KBM-7 (cell line): ENCODE data around the gene CRTAP.
"Not testable (repeated sequence)": the region's sequence is repeated elsewhere in the genome, so short reads cannot be mapped to it uniquely, and the experiment has no call there.

Source experiments
- DNase-seq: peaks from one replicate; pipeline ENCODE4 v3.0.0-alpha.2; 2015
- in situ Hi-C: fragments of 300-500 bp; cut with MboI; formaldehyde crosslinking; loops from 2 replicates; pipeline ENCODE4 v1.14.3; 2020; ENCODE audit warnings: low sequenced_read_pairs, low pct_unique_long_range_greater_than_20kb, mixed read lengths

The CRTAP gene

DNA sequence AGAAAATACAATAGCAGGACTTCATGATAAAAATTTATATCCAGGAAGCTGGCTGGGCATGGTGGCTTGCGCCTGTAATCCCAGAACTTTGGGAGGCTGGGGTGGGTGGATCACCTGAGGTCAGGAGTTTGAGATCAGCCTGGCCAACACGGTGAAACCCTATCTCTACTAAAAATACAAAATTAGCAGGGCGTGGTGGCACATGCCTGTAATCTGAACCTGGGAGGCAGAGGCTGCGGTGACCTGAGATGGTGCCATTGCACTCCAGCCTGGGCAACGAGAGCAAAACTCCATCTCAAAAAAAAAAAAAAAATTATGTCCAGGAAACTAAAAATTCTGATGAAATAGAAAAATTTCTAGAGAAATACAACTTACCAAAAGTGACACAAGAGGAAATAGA lies 48.8 kb downstream of the CRTAP start:
- DNase-seq, in situ Hi-C loops: not testable (repeated sequence)

DNA sequence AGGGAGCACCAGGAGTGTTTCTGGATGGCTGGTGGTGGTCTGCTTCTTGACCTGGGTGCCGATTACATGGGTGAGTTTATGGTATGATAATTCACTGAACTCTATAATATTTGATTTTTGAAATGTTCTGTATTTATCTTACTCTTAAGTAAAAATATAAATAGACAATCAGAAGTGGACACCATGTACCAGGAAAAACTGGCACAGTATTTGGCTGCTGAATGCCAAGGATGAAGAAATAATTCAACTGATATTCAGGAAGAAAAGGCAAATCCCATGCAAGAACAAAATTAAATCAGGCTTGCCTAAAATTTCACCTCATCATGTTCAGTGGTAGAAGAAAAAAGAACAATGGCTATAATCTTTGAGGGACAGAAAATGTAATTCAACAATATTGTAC lies 51.6 kb downstream of the CRTAP start:
- in situ Hi-C loops, result no loop called here

DNA sequence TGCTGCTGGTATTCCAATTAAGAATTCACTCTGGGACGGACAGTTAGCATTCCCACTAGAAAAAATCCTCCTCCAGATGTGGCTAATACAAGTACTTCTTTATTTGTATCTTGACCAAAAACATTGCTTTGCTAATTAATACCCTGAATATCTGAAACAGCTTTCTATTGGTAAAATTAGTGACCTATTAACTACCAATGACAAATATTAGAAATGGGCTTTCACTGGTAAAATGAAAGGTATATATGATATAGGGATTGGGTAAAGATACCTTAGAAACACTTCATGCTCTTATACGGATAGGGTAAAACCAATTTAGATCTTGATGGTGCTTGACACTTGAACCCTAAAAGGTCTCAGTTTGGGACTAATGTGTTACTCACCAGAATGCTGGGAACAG lies 52.3 kb downstream of the CRTAP start:
- in situ Hi-C loops, result no loop called here
- DNase-seq, result no peak

More for the DNA sequence above, 51.6 kb downstream of the CRTAP start:
- no peak for DNase-seq

DNA sequence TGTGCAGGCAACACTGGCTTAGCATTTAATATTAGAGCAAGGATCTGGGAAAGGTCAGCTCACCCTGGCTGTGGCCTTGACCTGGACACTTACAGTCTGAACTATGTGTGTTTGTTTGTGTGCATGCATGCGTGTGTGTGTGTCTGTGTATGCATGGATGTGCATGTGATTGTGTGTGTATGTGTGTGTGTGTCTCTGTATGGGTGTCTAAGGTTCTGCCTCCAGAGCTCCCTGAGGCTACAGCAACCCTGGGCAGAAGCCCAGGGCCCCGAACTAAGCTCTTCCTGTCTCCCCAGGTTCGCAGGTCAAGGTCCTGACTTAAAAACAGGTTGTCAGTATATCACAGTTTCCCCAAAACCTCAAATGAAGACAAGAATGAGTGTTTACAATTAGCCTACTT lies 53.5 kb downstream of the CRTAP start:
- in situ Hi-C loops, result no loop called here

DNA sequence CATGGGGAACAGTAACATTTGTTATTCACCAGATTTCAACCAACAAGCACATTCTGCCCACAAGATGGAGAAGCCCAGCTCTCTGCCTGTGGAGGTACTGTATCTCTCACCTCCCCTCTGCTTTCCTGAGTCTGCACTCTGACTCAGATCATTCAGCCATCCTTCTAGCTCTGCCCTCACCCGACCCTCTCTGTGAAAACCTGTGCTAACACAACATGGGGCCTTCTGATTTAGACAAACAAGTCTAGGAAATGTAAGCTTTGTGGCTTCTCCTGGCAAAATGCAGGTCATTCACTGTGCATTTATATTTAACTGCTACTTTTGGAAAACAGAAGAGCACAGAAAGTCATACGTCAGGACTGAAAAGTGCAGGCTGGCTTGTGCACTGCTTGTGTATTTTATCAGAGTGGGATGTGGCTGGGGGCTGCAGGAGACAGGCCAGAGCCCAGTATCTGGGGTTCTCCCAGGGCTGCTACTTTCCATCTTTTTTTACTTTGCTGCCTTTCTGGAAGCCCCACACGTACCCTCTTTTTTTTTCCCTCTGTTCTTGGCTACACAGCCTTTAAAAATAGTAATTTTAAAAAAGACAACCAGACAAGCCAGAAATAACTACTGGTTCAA lies 54.0 kb downstream of the CRTAP start:
- DNase-seq, result no peak
- in situ Hi-C loops, result no loop called here

More for the DNA sequence above, 53.5 kb downstream of the CRTAP start:
- DNase-seq, result no peak

DNA sequence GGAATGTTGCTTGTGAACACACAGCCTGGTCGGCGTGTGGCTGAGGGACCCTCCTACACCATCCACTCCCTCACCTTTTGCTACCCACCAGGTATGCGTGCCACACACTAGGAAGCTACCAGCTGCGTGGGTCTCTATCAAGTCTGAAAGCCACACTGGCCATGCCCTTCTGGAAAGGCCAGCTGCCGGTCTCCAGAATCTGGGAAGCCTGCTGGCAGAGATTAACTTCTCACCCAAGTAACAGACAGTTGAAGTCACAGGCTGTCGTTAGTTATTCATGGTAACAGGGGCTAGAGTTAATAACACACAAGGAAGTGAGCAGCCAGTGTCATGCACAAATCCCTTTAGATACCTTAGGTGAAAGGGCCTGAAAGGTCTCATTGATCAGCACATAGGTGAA lies 56.7 kb downstream of the CRTAP start:
- no peak for DNase-seq
- in situ Hi-C loops, result no loop called here

DNA sequence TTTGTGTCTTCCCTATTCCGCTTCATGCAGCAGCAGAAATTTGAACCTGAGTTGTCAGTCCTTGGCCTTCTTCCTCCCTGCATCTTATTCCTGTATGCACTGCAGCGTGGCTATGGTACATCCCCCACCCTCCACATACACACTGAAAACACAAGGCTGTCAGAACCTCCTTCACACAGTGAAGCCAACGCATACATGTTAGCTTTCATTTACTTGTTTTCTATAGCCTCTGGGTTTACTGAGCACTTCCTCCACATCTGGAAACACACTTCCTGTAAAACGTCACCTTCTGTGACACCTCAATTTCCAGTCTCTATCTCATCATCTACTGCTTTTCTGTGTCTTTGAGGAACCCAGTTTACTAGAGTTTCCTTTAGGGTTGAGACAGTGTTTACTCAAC lies 57.8 kb downstream of the CRTAP start:
- peak; percentile 46 for DNase-seq
- in situ Hi-C loops, result no loop called here

DNA sequence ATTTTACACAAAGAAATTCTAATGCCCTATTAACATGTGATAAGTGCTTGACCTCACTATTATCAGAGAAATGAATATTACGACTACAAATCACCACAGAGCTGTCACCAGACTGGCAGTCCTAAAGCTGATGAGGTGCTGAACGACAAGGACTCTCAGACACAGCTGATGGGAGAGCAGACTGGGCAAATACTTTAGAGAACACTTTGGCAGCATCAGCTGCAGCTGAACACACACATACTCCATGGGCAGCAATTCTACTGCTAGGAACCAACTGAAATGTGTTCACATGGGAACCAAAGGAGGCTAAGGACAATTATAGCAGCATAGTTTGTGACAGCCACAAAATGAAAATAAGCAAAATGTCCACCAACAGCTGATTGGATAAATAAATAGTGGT lies 59.3 kb downstream of the CRTAP start:
- in situ Hi-C loops, result no loop called here
- no peak for DNase-seq

DNA sequence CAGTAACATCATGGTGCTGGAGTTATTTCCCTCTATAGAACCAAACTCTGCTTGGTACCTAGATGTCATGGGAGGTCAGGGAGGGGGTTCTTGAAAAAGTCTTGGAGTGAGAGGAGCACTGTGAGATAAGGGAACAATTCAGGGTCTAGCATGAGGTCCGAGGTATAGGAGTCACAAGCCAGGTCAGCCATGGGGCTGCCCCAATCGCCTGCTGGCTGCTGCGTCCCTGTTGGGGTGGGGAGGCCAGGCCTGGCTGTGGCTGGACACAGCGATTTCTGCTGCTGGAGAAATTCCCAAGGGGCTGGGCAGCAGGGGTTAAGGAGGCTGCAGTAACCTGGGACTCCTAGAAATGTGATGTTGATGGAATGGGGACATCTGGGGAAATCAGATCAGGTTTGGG lies 59.9 kb downstream of the CRTAP start:
- DNase-seq, result no peak
- in situ Hi-C loops, result no loop called here

DNA sequence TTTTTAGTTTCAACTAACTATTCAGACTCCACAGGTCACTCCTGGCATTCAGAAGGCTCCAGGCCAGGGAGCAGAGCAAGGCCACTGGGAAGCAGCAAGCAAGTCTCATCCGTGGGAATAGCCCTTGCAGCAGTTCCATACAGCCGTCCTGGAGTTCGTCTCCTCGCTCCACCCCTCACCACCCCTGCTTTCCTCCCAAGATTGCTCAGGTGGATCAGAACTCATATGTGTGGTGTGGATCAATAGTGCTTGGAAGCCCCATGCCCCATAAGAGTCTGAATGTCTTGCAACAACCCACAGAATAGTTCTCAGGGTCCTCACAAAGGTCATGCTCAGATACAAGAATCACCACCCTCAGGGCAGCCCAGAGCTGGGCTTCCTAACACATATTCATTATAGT lies 60.3 kb downstream of the CRTAP start:
- DNase-seq, result no peak
- in situ Hi-C loops, result no loop called here

DNA sequence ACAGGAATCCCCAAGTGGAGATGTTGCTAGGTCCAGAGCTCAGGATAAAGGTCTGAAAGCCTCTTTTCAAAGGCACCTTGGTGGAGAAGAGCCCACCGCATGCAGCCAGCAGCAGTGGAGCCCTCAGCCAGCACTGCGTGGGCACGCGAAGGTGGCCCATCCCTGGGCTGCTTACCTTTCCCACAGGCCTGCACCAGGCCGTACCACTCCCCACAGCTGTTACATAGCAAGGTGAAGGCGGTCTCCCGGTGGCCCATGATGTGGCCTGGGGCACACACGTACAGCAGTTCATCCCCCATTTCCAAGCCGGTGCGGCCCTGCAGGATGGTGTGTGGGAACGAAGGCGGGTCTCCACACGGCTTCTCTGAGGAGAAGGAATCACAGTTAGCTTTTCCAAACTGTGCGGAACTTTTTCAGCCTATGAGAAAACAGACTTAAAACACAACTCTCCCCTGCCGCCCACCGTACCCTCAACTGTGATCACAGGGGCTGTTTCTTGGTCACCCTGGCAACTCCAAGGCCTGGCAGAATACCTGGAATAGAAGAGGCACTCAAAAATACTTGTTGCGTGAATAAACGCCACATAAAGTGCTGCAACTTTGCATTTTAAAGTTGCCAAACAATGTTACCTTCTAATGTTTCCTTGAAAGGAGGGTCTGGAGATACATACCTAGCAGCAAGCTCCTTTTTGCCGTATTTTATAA lies 61.0 kb downstream of the CRTAP start:
- in situ Hi-C loops, result no loop called here
- DNase-seq, result no peak

DNA sequence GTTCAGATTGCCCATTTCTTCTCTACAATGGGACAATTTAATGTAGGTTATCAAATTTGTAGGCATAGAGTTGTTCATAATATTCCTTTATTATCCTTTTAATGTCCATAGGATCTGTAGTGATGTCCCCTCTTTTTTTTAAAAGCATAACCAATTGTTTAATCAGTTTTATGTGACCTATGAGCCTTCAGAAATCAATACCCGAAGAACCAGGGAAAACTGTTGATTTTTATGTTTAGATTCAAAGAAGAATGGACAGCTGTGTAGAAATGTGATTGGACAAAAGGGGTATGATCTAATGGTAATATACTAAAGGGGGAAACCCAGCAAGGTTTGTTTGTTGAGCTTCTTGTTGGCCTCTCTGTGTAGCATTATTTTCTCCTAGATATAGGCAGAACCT lies 65.3 kb downstream of the CRTAP start:
- DNase-seq, result no peak
- in situ Hi-C loops, result no loop called here

DNA sequence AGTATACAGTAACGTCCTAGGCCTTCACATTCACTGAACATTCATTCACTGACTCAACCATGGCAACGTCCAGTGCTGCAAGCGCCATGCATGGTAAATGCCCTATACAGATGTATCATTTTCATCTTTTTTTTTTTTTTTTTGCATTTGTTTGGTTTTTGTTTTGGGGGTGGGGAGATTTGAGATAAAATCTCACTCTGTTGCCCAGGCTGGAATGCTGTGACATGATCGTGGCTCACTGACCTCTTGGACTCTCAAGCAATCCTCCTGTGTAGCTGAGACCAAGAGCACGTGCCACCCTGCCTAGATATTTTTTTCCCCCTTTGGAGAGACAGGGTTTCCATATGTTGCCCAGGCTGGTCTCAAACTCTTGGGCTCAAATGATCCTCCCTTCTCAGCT lies 67.4 kb downstream of the CRTAP start:
- no peak for DNase-seq
- in situ Hi-C loops, result no loop called here

DNA sequence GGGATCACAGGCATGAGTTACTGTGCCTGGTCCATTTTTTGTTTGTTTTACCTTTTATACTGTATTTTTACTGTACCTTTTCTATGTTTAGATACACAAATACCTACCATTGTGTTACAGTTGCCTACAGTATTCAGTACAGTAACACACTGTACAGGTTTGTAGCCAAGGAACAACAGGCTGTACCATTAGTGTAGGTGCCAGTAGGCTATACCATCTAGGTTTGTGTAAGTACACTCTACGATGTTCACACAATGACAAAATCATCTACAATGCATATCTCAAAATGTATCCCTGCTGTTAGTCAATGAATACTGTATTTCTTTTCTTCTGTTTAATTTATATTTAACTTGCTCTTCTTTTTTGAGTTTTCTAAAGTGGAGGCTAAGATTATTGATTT lies 67.8 kb downstream of the CRTAP start:
- in situ Hi-C loops, DNase-seq: not testable (repeated sequence)

DNA sequence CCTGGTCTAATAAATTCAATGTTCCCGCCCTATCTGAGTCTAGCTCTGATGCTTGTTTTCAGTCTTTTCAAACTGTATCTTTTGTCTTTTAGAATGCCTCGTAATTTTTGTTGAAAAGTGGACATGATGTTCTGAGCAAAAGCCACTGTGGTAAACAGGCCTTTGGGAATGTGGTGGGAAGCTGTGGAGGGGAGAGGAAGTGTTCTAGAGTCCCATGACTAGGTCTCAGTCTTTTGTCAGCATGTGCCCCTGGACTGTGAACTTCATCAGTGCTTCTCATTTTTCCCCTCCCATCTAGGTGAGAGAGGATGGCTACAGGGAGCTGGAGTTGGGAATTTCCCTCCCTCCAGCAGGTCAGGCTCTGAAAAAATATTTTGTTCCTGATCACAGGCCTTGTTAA lies 71.0 kb downstream of the CRTAP start:
- in situ Hi-C loops, result no loop called here
- no peak for DNase-seq

DNA sequence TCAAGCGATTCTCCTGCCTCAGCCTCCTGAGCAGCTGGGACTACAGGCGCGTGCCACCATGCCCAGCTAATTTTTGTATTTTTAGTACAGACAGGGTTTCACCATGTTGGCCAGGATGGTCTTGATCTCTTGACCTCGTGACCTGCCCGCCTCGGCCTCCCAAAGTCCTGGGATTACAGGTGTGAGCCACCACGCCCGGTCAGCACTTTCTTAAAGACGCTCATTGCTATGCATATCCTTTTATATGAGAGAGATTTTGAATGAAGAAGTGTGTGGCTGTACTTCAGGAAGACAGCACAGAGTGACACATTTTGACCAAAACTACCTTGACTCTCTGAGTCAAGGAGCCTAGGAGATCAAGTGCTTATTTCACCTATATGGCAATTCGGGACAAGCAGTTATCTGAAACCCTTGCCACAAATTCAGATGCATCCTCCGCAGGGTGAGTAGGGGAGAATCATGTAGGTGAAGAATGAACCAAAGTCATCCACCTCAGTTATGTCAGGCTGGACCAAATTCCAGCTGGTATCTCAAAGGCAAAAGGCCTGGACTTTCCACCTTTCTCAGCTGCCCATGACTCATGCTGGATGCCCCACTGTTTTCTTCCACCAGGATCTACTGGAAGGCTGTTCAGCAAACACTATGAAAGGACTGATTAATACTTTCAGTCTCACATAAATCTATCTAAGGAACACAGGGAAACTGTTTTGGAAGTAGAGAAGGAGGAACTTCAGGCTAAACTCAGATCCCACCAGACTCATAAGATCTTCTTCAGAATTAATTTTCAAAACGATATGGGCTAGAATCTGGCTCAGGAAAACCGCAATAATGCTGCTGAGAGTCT lies 72.9 kb downstream of the CRTAP start:
- DNase-seq, result no peak
- in situ Hi-C loops, result no loop called here

DNA sequence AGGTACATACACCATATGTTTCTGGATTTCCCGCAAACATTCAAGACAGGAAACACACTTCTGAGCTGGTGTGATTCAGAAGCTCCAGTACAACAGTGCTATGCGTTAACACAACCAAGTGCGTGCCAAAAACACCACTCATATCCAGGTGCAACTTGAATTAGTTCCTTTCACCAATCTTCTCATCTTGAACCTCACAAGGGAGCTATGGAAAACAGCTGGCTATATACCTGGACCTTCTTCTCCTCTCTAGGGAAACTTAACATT lies 73.5 kb downstream of the CRTAP start:
- in situ Hi-C loops, result no loop called here
- DNase-seq, result no peak

DNA sequence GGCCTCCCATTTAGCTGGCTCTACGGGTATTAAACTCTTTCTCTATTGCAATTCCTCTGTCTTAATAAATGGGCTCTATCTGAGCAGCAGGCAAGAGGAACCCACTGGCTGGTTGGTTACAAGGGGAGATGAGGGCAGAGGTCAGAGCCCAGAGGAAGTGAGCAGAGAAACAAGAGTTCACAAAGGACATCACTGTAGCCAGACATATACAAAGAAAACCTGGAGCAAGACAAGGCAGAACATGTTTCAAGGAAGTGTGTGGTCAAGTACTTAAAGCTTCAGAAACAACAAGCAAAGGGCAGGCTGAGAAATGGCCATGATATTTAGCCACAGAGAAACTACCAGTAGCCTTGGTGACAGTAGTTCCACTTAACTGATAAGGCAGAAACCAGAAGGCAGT lies 80.5 kb downstream of the CRTAP start:
- in situ Hi-C loops, result no loop called here
- DNase-seq, result no peak

DNA sequence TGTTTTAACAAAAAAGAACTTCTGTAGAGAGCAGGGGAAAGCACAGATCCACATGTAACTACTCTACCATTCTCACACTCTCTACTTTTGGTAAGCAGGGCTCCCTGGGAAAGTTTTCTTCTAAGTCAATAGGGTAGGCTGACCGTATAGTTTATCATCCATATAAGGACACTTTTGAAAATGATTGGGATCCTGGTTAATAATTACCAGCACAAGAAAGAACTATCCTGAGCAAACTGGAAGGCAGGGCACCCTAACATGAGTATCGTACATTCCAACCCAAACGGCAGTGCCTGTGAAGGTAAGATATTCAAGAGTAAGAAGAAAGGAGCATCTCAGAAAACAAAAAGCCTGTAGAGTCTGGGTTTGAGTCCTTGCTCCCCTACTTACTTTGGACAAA lies 82.7 kb downstream of the CRTAP start:
- in situ Hi-C loops, result no loop called here
- DNase-seq, result no peak
